Keratinocyte (primary cell): ENCODE measurements around the gene CTNNA3. TPM values are rescaled to one million over a fixed set of nuclear protein-coding genes. Genes with fewer than 3 reads are reported as not detected.

ENCODE experiments used
- DNase-seq: peaks from one replicate; pipeline ENCODE4 v3.0.0-alpha.2; 2011; ENCODE audit warnings: low read depth, missing footprints, low spot score
- FAIRE-seq: peaks from 2 replicates; lab custom pipeline; 2011; peaks lifted over from hg19 to GRCh38; lab: Jason Lieb, UNC
- H2AFZ ChIP-seq: 2 replicates; pipeline ENCODE4 v1.6.0; 2012; ENCODE audit warnings: low read length, control low read depth, inconsistent platforms; ENCODE audit not compliant: control insufficient read depth
- H3K27ac ChIP-seq: 2 replicates; pipeline ENCODE4 v1.5.1; 2011; ENCODE audit warnings: low read length; ENCODE audit not compliant: control insufficient read depth, insufficient read depth
- H3K27me3 ChIP-seq: 3 replicates; pipeline ENCODE4 v1.6.0; 2011; ENCODE audit warnings: low read length; ENCODE audit not compliant: control insufficient read depth, insufficient read depth; ENCODE audit errors: extremely low read depth
- H3K36me3 ChIP-seq, 2 experiments: 2 replicates in 1 of 2; 3 replicates in 1 of 2; pipeline ENCODE4 v1.5.1; 2011; ENCODE audit warnings: low read length in 2 of 2, mild to moderate bottlenecking in 1 of 2; ENCODE audit not compliant: control insufficient read depth in 2 of 2, insufficient read depth in 2 of 2; ENCODE audit errors: extremely low read depth in 1 of 2
- H3K4me1 ChIP-seq: 3 replicates; pipeline ENCODE4 v1.5.1; 2011; ENCODE audit warnings: low read length; ENCODE audit not compliant: control insufficient read depth, insufficient read depth; ENCODE audit errors: extremely low read depth
- H3K4me2 ChIP-seq: 3 replicates; pipeline ENCODE4 v1.6.0; 2011; ENCODE audit warnings: low read depth, low read length; ENCODE audit not compliant: control insufficient read depth, insufficient read depth; ENCODE audit errors: extremely low read depth
- H3K4me3 ChIP-seq, 3 experiments: fragments of 200-600 bp in 1 of 3; sonication (generic) in 1 of 3; 2 replicates in 2 of 3; 3 replicates in 1 of 3; pipeline ENCODE4 v1.5.1; 2011 to 2016; ENCODE audit warnings: low read length in 3 of 3, mild to moderate bottlenecking in 3 of 3, control low read depth in 2 of 3, inconsistent platforms in 1 of 3, low read depth in 1 of 3, mixed read lengths in 1 of 3, mixed run types in 1 of 3, moderate library complexity in 1 of 3; ENCODE audit not compliant: control insufficient read depth in 2 of 3, insufficient read depth in 2 of 3; ENCODE audit errors: extremely low read depth in 1 of 3
- H3K79me2 ChIP-seq: 2 replicates; pipeline ENCODE4 v1.6.0; 2012; ENCODE audit warnings: low read length; ENCODE audit not compliant: control insufficient read depth, insufficient read depth
- H3K9ac ChIP-seq: 3 replicates; pipeline ENCODE4 v1.6.0; 2011; ENCODE audit warnings: low read length; ENCODE audit not compliant: control insufficient read depth, insufficient read depth; ENCODE audit errors: extremely low read depth
- H3K9me1 ChIP-seq: 3 replicates; pipeline ENCODE4 v1.6.0; 2011; ENCODE audit warnings: low read length; ENCODE audit not compliant: control insufficient read depth, insufficient read depth; ENCODE audit errors: extremely low read depth
- H3K9me3 ChIP-seq: 2 replicates; pipeline ENCODE4 v1.5.1; 2012; ENCODE audit warnings: low read depth, low read length; ENCODE audit not compliant: control insufficient read depth
- H4K20me1 ChIP-seq: 3 replicates; pipeline ENCODE4 v1.6.0; 2011; ENCODE audit warnings: low read length; ENCODE audit not compliant: control insufficient read depth, insufficient read depth; ENCODE audit errors: extremely low read depth
- CTCF ChIP-seq, 3 experiments: IDR thresholded peaks in 1 of 3; conservative IDR thresholded peaks in 1 of 3; optimal IDR thresholded peaks in 1 of 3; 2 replicates in 2 of 3; 3 replicates in 1 of 3; pipeline versions ENCODE3 to v1.5.1; 2011; ENCODE audit warnings: low read length in 3 of 3, mild to moderate bottlenecking in 3 of 3, moderate library complexity in 2 of 3, control low read depth in 1 of 3, inconsistent platforms in 1 of 3; ENCODE audit not compliant: insufficient read depth in 2 of 3; ENCODE audit errors: extremely low read depth in 1 of 3
- EZH2 ChIP-seq: IDR thresholded peaks from one replicate; pipeline ENCODE4 v1.6.1; 2012; ENCODE audit warnings: inconsistent platforms, mild to moderate bottlenecking, low read length, moderate library complexity
- dilution Hi-C: fragments of 300-500 bp; cut with MboI; formaldehyde crosslinking; loops from one replicate; pipeline ENCODE4 v1.7.0; 2020; ENCODE audit warnings: low sequenced_read_pairs; ENCODE audit not compliant: extremely low pct_ligation_motif_present
- polyA plus RNA-seq, 5 experiments: library from polyadenylated mRNA; depleted of rRNA in 3 of 5; stranded (reverse) in 3 of 5; stranded (forward) in 1 of 5; unstranded in 1 of 5; fragments of >200 nt; gene quantifications; 1 replicate in 1 of 5; 2 replicates in 3 of 5; 3 replicates in 1 of 5; pipeline versions ENCODE4 v1.2.1 to v1.2.3, GENCODE V29; 2011 to 2012; ENCODE audit warnings: missing spikeins in 2 of 5, low read depth in 1 of 5, low replicate concordance in 1 of 5

Gene CTNNA3
- polyA plus RNA-seq, 1 donor (not counting 4 experiments of a cell fraction or from before 2014, with no cell fraction given), result 0.01 TPM

- dilution Hi-C loops, result no loop called here
- no peaks in the 10 kb centered on the region for H3K9me1 ChIP-seq
- H3K36me3 ChIP-seq, result no peaks in the 10 kb centered on the region
- no peak overlapping the region for H3K4me3 ChIP-seq
- H3K9ac ChIP-seq, result no peak overlapping the region
- TF ChIP-seq EZH2, result no peak
- no peak for TF ChIP-seq CTCF (optimal IDR thresholded peaks at IDR 0.05 in 1 of 3, IDR thresholded peaks at IDR 0.05 in 1 of 3, conservative IDR thresholded peaks at IDR 0.05 in 1 of 3; ENCODE audit: extremely low read depth in 1 of 3, insufficient read depth in 2 of 3, low read length in 3 of 3)
- no peak overlapping the region for H3K27ac ChIP-seq
- no peak for FAIRE-seq
- H3K79me2 ChIP-seq, result no peaks in the 10 kb centered on the region
- H2AFZ ChIP-seq, result no peak overlapping the region
- no peak overlapping the region for H3K4me2 ChIP-seq
- H3K9me3 ChIP-seq, result no peaks in the 10 kb centered on the region
- H3K4me1 ChIP-seq, result no peaks in the 10 kb centered on the region
- H4K20me1 ChIP-seq, result no peaks in the 10 kb centered on the region
- no peak for DNase-seq
- no peaks in the 10 kb centered on the region for H3K27me3 ChIP-seq
These were observed 826.4 kb downstream of the CTNNA3 start for GRCh38 chr10:66869635-66870034.

- Histone ChIP-seq H3K79me2 (no peaks in the 10 kb centered on the region), H2AFZ (no peak overlapping the region), H3K4me2 (no peak overlapping the region), H3K27ac (no peak overlapping the region), H3K4me3 (no peak overlapping the region), H3K27me3 (no peaks in the 10 kb centered on the region), H3K9me1 (no peaks in the 10 kb centered on the region), H3K4me1 (no peaks in the 10 kb centered on the region), H3K36me3 (no peaks in the 10 kb centered on the region), H4K20me1 (no peaks in the 10 kb centered on the region), H3K9ac (no peak overlapping the region), H3K9me3 (no peaks in the 10 kb centered on the region)
- no peak for FAIRE-seq
- dilution Hi-C loops, result no loop called here
- TF ChIP-seq EZH2 (no peak), CTCF (optimal IDR thresholded peaks at IDR 0.05 in 1 of 3, IDR thresholded peaks at IDR 0.05 in 1 of 3, conservative IDR thresholded peaks at IDR 0.05 in 1 of 3; ENCODE audit: extremely low read depth in 1 of 3, insufficient read depth in 2 of 3, low read length in 3 of 3) (no peak)
- DNase-seq, result no peak
These were observed 833.2 kb downstream of the CTNNA3 start for GRCh38 chr10:66862687-66863258.
